ENCODE results near the gene PRXL2B.

The PRXL2B gene

DNA sequence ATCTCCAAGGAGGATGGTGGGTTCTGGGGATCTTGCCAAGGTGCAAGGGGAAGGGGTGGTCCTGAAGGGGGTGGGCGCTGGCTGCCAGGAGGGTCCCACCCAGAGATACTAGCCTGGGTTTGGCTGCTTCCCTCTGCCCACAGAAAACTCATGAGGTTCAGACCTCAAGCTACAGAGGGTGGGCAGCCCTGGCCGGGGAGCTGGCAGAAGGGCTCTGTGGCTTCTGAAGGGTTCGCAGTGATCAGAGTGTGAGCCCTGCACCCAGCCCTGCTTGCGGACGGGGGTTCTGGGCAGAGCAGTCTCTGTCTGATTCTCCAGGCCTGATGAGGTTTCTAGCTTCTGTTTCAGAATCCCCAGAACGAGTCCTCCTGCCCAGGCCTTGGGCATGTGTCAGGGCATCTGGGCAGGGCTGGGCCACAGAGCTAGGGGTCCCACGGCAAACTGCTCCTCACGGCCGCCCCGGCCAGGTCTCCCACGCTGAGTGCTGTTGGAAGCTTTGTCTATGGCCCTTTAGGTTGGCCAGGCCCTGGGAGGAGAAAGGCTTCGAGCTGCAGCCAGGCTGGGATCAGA lies 46.9 kb downstream of the PRXL2B start:
- Histone ChIP-seq H3K27ac (no peak overlapping the region), H3K27me3 (peaks cover 26% of the 10 kb centered on the region), H3K4me3 (no peak overlapping the region), H3K9ac (no peak overlapping the region), H3K4me1 (peaks cover 22% of the 10 kb centered on the region), H3K4me2 (no peak overlapping the region; the same call in 1 of the 2 replicates), H3K36me3 (no peaks in the 10 kb centered on the region), H4K20me1 (peaks cover 7% of the 10 kb centered on the region; the same call in 1 of the 2 replicates), H3K9me3 (peaks cover 47% of the 10 kb centered on the region)
- TF ChIP-seq Cebpa-rat (IDR thresholded peaks at IDR 0.05) = no peak

- Histone ChIP-seq H3K4me2 (no peak overlapping the region), H3K4me1 (peaks cover 22% of the 10 kb centered on the region), H3K4me3 (no peak overlapping the region), H3K9me3 (peaks cover 46% of the 10 kb centered on the region), H4K20me1 (peaks cover 7% of the 10 kb centered on the region; the same call in 1 of the 2 replicates), H3K36me3 (no peaks in the 10 kb centered on the region), H3K27me3 (peaks cover 21% of the 10 kb centered on the region), H3K27ac (no peak overlapping the region), H3K9ac (no peak overlapping the region)
- TF ChIP-seq Cebpa-rat (IDR thresholded peaks at IDR 0.05) = no peak
Observed at GRCh38 chr1:2633936-2634491, 47.4 kb downstream of the PRXL2B start.

- Histone ChIP-seq H3K27me3 (peaks cover 6% of the 10 kb centered on the region), H3K9ac (no peak overlapping the region), H3K4me2 (no peak overlapping the region), H3K36me3 (no peaks in the 10 kb centered on the region), H3K4me1 (peaks cover 25% of the 10 kb centered on the region), H3K9me3 (peaks cover 32% of the 10 kb centered on the region), H4K20me1 (0 out of 2 replicates have a peak, but pooled peaks cover 7% of the 10 kb centered on the region), H3K4me3 (no peak overlapping the region), H3K27ac (no peak overlapping the region)
- TF ChIP-seq Cebpa-rat (IDR thresholded peaks at IDR 0.05) = no peak
Observed at GRCh38 chr1:2635361-2636010, 48.9 kb downstream of the PRXL2B start.

DNA sequence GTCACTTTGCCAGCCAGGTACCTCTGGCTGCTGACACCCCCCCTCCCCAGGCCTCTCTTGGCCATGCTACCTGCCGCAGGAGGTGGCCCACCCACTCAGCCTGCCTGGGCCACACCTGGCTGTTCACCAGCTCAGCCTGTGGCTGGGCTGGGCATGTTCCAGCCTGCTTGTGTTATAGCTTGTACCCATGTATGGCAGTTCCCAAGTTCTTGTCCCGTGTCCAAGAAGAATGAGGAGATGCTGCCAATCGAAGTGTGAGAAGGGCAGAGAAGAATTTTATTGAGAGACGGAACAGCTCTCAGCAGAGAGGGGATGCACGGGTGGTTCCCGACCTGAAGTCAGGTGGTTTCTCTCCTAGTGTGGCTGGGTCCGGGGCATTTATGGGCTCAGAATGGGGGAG lies 50.2 kb downstream of the PRXL2B start:
- no peak for TF ChIP-seq Cebpa-rat (IDR thresholded peaks at IDR 0.05)
- Histone ChIP-seq H3K36me3 (no peaks in the 10 kb centered on the region), H3K9ac (no peak overlapping the region), H3K27me3 (no peaks in the 10 kb centered on the region), H3K4me1 (peaks cover 24% of the 10 kb centered on the region), H3K4me2 (no peak overlapping the region), H3K4me3 (no peak overlapping the region), H4K20me1 (peaks cover 12% of the 10 kb centered on the region), H3K27ac (no peak overlapping the region), H3K9me3 (peaks cover 31% of the 10 kb centered on the region)

DNA sequence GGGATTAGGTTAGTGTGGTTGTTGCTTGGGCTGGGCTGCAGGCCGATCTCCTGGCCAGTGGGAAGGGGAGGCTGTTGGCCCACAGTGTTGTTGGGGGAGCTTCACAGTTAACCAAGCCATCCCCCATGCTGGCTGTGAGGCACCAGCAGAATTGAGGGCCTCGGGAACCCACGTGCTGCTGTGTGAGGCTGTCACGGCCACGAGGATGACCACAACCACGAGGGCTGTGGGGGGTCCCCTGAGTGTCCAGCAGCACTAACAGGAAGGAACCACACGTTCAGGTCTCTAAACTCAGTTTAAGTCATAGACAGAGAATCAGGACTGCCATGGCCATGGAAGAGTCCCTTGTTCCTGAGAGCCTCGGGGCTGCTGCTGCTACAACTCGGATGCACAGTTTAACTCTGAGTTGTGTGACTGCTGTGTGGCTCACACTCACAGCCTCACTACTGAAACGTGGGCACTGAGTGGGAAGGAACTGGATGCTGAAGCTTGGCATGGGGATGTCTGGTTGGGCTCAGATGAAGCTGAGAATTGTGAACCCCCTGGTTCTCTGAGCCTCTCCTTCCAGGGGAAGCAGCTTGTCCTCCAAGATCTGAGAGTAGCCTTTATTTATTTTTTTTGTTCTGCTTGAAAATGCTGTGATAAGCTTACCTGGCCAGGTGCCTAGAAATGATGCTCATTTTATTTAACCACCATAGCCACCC lies 51.0 kb downstream of the PRXL2B start:
- no peak overlapping the region for H3K27ac ChIP-seq
- no peak overlapping the region for H3K4me3 ChIP-seq

DNA sequence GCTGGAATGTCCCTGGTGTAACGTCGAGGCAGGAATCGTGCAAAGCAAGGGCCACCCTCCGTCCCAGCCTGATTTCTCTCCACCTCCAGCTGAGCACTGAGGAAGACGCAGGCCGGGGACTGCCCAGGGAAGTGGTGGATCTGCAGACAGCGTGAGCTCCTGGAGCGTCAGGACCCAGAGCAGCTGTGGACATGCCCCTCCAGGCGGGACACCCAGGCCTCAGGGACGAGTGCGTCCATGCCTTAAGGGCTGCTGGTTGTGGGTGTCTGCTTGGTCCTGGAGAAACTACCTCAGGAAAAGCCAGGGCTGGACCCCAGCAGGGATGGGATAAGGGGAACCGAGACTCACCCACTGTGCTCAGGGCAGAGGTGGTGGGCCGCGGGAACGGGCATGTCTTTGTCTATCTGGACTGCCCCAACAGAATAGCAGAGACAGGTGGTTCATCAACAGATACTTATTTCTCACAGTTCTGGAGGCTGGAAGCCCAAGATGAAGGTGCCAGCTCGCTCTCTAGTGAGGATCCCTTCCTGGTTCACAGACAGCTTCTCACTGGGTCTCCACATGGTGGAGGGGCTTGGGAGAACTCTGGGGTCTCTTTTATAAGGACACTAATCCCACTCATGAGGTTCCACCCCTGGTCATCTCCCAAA lies 52.0 kb downstream of the PRXL2B start:
- Histone ChIP-seq H3K36me3 (no peaks in the 10 kb centered on the region), H3K4me3 (no peak overlapping the region), H3K9ac (no peak overlapping the region), H3K4me1 (peaks cover 24% of the 10 kb centered on the region), H3K27ac (no peak overlapping the region), H4K20me1 (peaks cover 18% of the 10 kb centered on the region), H3K9me3 (peaks cover 31% of the 10 kb centered on the region), H3K4me2 (no peak overlapping the region), H3K27me3 (peaks cover 3% of the 10 kb centered on the region)
- no peak for TF ChIP-seq Cebpa-rat (IDR thresholded peaks at IDR 0.05)

More for the DNA sequence above, 51.0 kb downstream of the PRXL2B start:
- Histone ChIP-seq H3K36me3 (no peaks in the 10 kb centered on the region), H3K9ac (no peak overlapping the region), H3K4me1 (peaks cover 26% of the 10 kb centered on the region), H3K4me2 (no peak overlapping the region), H4K20me1 (peaks cover 18% of the 10 kb centered on the region), H3K9me3 (peaks cover 31% of the 10 kb centered on the region), H3K27me3 (no peaks in the 10 kb centered on the region)
- TF ChIP-seq Cebpa-rat (IDR thresholded peaks at IDR 0.05) = no peak

DNA sequence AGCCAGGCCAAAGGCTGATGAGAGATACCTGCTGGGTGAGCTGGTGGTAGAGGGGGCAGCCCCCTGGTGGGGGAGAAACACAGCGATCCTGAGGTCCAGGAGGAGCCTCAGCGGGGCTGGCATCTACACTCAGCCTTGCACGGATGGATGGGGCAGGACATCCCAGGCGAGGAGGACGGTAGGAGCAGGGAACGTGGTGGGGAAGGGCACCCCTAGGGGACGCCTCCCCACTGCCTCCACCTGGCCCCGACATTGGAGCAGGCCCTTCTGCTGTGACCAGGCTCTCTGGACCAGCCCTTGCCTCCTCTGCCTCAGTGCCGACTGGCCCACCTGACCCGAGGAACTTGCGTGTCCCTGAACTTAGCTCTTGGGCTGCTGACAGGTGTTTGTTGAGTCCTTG lies 52.6 kb downstream of the PRXL2B start:
- no peak overlapping the region for H3K9ac ChIP-seq
- H3K4me2 ChIP-seq = no peak overlapping the region
- peaks cover 9% of the 10 kb centered on the region for H3K27me3 ChIP-seq
- peaks cover 27% of the 10 kb centered on the region for H3K4me1 ChIP-seq
- H3K9me3 ChIP-seq = peaks cover 31% of the 10 kb centered on the region
- H3K4me3 ChIP-seq = no peak overlapping the region
- no peak overlapping the region for H3K27ac ChIP-seq
- H4K20me1 ChIP-seq = peaks cover 18% of the 10 kb centered on the region
- H3K36me3 ChIP-seq = no peaks in the 10 kb centered on the region
- TF ChIP-seq Cebpa-rat (IDR thresholded peaks at IDR 0.05) = no peak

GRCh38 chr1:2639607-2640521 lies 53.3 kb downstream of the PRXL2B start:
- H3K4me1 ChIP-seq = peaks cover 27% of the 10 kb centered on the region
- H3K27ac ChIP-seq = no peak overlapping the region
- H3K36me3 ChIP-seq = no peaks in the 10 kb centered on the region
- peaks cover 16% of the 10 kb centered on the region for H3K27me3 ChIP-seq
- no peak overlapping the region for H3K4me3 ChIP-seq
- no peak overlapping the region for H3K4me2 ChIP-seq
- peaks cover 18% of the 10 kb centered on the region for H4K20me1 ChIP-seq
- H3K9me3 ChIP-seq = peaks cover 31% of the 10 kb centered on the region
- H3K9ac ChIP-seq = no peak overlapping the region
- TF ChIP-seq Cebpa-rat (IDR thresholded peaks at IDR 0.05) = no peak

GRCh38 chr1:2640626-2641025 lies 54.0 kb downstream of the PRXL2B start:
- no peak overlapping the region for H3K4me2 ChIP-seq
- H4K20me1 ChIP-seq = peaks cover 18% of the 10 kb centered on the region
- no peak overlapping the region for H3K27ac ChIP-seq
- peaks cover 27% of the 10 kb centered on the region for H3K4me1 ChIP-seq
- no peaks in the 10 kb centered on the region for H3K36me3 ChIP-seq
- H3K4me3 ChIP-seq = no peak overlapping the region
- peaks cover 25% of the 10 kb centered on the region for H3K9me3 ChIP-seq
- H3K27me3 ChIP-seq = peaks cover 22% of the 10 kb centered on the region
- TF ChIP-seq Cebpa-rat (IDR thresholded peaks at IDR 0.05) = no peak
- H3K9ac ChIP-seq = no peak overlapping the region
